ENCODE data around the gene RHOBTB3.

Gene RHOBTB3

DNA sequence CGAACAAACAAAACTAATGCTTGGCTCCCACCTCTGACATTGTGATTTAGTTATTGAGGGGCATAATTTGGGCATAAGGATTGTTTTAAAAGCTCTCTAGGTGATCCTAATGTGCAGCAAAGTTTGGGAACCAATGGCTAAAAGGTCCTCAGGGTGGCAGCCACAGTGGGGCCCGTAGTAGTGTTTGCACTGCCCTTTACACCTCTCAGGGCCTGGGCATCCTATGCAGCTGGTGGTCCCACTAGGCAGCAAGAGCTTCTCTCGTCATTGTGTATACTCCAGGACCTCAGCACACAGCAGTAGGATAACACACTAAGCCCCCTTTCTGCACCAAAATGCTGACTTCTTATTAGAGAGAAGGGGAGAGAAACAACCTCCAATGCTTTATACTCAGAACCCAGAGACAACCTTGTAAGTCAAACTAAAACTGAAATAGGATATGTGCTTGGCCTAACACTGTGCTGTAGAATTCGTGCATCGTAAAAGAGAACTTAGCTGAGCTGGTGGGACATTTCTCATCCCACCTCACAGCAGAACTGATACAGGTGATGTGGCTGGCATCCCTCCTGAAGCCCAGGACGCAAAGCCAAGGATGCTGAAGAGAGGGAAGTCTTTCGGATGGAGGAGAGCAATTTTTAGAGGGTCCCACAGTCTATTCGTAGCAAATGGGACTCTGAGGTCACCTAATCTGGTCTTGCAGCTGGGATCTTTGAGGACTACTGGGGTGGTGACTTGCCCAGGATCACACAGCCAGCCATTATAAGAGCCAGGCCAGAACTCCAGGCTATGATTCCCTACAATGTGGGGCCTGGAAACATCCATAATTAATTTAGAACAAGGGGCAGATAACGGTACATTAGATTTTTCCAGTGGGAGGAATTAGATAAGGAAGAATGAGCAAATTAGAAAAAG lies 90.2 kb downstream of the RHOBTB3 start:
- Histone ChIP-seq H3K27ac (ENCODE audit: low read length) (no peak overlapping the region), H3K27me3 (ENCODE audit: control insufficient read depth, insufficient read depth, low read length) (no peaks in the 10 kb centered on the region), H3K36me3 (ENCODE audit: control insufficient read depth, low read depth, low read length) (no peaks in the 10 kb centered on the region), H3K4me1 (ENCODE audit: control insufficient read depth, low read depth, low read length) (peaks cover 33% of the 10 kb centered on the region), H3K4me3 (ENCODE audit: low read length) (peak overlapping the region; percentile 86), H3K9ac (ENCODE audit: low read length) (peak overlapping the region; percentile 64), H3K9me3 (ENCODE audit: control insufficient read depth, low read depth, low read length) (no peaks in the 10 kb centered on the region)

DNA sequence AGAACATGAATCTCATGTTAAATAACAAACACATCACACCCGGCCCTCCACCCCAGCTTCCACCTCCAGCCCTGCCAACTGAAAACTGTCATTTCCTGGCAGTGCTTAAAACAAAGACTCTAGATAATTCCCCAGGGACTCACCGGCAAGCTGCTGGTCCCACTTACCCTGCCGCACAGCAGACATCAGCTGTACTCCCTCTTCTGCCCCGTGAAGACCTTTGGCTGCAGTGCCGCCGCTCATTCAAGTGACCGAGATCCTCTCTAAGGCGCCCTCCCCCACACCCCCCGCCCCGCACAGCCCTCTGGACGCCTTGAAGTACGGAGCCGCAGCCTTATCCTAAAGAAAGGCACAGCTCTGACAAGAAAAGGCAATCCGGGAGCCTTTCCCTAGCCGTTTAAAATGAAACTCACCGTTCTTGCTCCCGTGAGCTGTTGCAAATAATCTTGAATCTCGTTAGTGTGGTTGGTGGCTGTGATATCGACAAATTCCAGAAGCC lies 91.0 kb downstream of the RHOBTB3 start:
- H3K27ac ChIP-seq (ENCODE audit: low read length): no peak overlapping the region
- H3K27me3 ChIP-seq (ENCODE audit: control insufficient read depth, insufficient read depth, low read length): no peaks in the 10 kb centered on the region
- H3K36me3 ChIP-seq (ENCODE audit: control insufficient read depth, low read depth, low read length): no peaks in the 10 kb centered on the region
- H3K9ac ChIP-seq (ENCODE audit: low read length): peak overlapping the region; percentile 64
- H3K4me1 ChIP-seq (ENCODE audit: control insufficient read depth, low read depth, low read length): peaks cover 33% of the 10 kb centered on the region
- H3K4me3 ChIP-seq (ENCODE audit: low read length): peak overlapping the region; percentile 86
- no peaks in the 10 kb centered on the region for H3K9me3 ChIP-seq (ENCODE audit: control insufficient read depth, low read depth, low read length)

DNA sequence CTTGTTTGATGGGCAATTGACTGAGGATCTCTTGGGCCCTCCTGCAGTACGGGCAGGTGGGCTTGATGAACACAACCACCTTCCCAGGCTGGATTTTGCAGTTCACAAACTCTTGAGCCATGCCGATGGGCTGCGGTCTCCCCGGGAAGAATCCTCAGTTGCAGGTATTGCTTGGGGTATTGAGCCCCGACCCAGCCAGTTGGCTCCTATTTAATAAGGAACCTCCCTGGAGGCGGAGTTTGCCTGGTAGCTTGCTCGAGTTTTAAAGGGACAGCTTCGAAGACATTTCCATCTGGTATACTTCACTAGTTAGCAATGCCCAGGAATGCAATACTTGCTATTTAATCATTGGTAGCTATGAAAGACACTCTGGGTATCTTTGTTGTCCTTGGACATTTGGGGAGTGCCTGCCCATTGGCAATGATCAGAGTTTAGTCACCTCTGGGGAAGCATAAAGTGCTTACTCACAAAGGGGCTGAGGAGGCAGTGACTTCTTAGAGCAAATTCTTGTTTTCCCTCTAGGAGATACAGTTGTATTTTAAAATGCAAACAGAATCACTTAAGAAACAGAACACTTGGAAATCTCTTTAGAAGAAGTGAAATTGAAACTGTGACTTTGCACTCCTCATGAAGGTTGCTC lies 91.5 kb downstream of the RHOBTB3 start, which contains the start of gene GLRX:
GLRX (minus strand) TSS at position 185 of the 640 bp plus-strand sequence; CDS start at position 121, 64 bp downstream.
- Histone ChIP-seq H3K9ac (ENCODE audit: low read length) (peak within 1 kb of the TSS; percentile 64), H3K4me3 (ENCODE audit: low read length) (peak within 1 kb of the TSS; percentile 86), H3K36me3 (ENCODE audit: control insufficient read depth, low read depth, low read length) (no peaks in the 10 kb centered on the region), H3K27ac (ENCODE audit: low read length) (no peak within 1 kb of the TSS), H3K27me3 (ENCODE audit: control insufficient read depth, insufficient read depth, low read length) (no peaks in the 10 kb centered on the region), H3K4me1 (ENCODE audit: control insufficient read depth, low read depth, low read length) (peaks cover 28% of the 10 kb centered on the region), H3K9me3 (ENCODE audit: control insufficient read depth, low read depth, low read length) (no peaks in the 10 kb centered on the region)

DNA sequence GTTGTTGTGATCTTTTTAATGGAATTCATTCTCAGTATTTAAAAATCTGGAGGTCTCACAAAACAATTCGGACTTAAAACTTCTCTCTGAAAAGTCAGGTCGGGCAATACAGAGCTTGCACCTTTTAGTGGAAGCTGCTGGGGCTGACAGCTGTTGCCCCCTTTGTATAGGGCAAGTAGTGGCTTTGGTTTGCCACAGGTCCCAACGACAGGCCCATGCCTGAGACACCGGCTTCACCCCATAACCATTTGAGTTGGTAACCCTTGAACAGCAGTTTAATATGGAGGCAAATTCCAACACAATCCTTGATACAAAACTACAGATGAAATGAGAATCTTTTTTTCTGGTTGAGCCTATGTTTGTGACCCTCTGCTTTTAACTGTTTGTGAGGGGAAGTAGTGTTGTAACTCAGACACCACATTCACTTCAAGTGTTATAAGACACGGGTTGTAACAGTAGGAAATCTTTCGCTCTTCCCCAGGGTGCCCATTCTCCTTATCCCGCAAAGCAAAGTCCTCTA lies 92.1 kb downstream of the RHOBTB3 start:
- Histone ChIP-seq H3K36me3 (ENCODE audit: control insufficient read depth, low read depth, low read length) (no peaks in the 10 kb centered on the region), H3K27ac (ENCODE audit: low read length) (no peak overlapping the region), H3K4me3 (ENCODE audit: low read length) (peak overlapping the region; percentile 86), H3K4me1 (ENCODE audit: control insufficient read depth, low read depth, low read length) (peaks cover 27% of the 10 kb centered on the region), H3K9ac (ENCODE audit: low read length) (no peak overlapping the region), H3K9me3 (ENCODE audit: control insufficient read depth, low read depth, low read length) (no peaks in the 10 kb centered on the region), H3K27me3 (ENCODE audit: control insufficient read depth, insufficient read depth, low read length) (no peaks in the 10 kb centered on the region)

DNA sequence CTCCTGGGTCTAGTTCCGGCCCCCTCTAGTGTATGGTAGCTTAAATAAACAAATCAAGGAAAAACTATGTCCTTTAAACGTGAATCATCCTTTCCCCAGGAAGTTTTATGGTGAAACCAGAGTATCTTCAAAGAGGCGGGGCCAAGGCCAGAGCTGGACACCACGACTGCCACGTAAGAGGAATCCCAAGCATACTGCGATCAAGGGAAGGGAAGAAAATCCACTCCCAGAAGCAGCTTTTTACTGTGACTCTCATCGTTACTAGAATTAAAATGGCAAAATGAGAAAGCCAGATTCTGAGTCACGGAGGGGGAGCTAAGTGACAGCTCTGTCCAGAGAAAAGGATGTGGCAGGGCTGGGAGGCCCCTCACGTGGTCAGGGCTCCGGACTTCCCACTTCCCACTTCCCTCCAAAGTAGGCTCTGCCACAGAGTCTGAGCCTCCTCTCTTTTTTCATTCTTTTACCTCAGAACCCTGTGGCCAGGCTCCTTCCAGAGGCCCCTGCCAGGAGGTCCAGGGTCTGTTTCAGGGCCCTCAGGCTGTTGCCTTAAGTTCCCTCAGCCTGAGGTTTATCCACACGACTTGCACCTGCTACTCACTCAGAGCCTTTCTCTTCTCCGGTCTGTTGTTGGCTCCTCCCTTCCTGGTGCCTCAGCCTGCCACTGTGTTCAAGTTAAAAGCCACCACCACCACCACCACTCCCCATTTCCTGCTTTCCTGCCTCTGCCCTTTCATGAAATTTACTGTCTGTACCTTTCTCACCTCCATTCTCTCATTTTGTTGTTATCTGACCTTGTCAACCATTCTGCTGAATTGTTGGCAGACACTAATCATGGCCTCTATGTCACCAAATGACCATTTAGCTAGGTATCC lies 92.8 kb downstream of the RHOBTB3 start:
- no peak overlapping the region for H3K27ac ChIP-seq (ENCODE audit: low read length)
- H3K9me3 ChIP-seq (ENCODE audit: control insufficient read depth, low read depth, low read length): no peaks in the 10 kb centered on the region
- H3K4me1 ChIP-seq (ENCODE audit: control insufficient read depth, low read depth, low read length): peaks cover 27% of the 10 kb centered on the region
- no peak overlapping the region for H3K9ac ChIP-seq (ENCODE audit: low read length)
- no peak overlapping the region for H3K4me3 ChIP-seq (ENCODE audit: low read length)
- no peaks in the 10 kb centered on the region for H3K27me3 ChIP-seq (ENCODE audit: control insufficient read depth, insufficient read depth, low read length)
- H3K36me3 ChIP-seq (ENCODE audit: control insufficient read depth, low read depth, low read length): no peaks in the 10 kb centered on the region

DNA sequence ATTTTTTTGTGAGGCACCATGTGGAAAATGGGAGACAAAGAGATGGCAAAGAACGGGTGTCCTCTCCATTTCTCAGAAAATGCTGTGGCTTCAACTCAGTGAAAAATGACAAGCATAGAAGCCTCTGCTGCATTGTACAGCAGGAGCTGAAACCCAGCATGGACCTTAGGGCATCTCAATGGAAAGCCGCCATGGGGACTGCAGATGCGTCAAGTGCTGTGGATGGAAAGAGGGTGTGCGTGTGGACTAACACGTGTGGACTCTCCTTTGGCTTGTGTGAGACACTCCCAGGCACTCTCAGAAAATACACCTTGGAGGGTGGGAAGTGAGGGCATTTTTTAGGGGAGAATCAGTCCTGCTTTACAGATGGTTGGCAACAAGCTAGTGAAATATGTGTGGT lies 93.6 kb downstream of the RHOBTB3 start:
- Histone ChIP-seq H3K4me3 (ENCODE audit: low read length) (no peak overlapping the region), H3K9ac (ENCODE audit: low read length) (no peak overlapping the region), H3K4me1 (ENCODE audit: control insufficient read depth, low read depth, low read length) (peaks cover 27% of the 10 kb centered on the region)

DNA sequence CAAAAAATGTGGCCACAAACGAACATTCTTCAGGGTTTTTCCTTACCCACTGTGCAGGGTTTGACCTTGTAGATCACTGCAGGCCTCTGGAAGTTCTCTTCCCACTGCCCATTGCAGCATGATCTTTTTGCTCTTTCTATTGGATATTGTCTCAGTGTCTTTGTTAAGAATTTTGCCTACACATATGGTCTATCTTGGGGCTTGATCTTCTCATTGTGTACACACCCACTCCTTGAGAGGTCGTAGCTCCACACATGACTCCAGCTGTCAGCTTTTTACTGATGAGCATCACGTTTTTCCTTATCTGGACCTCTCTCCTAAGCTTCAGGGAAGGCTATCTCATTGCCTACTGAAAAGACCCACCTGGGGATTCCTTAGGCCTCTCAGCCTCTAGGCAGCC lies 94.4 kb downstream of the RHOBTB3 start:
- Histone ChIP-seq H3K9me3 (ENCODE audit: control insufficient read depth, low read depth, low read length) (no peaks in the 10 kb centered on the region), H3K4me3 (ENCODE audit: low read length) (no peak overlapping the region), H3K27me3 (ENCODE audit: control insufficient read depth, insufficient read depth, low read length) (no peaks in the 10 kb centered on the region), H3K9ac (ENCODE audit: low read length) (no peak overlapping the region), H3K4me1 (ENCODE audit: control insufficient read depth, low read depth, low read length) (peaks cover 27% of the 10 kb centered on the region), H3K36me3 (ENCODE audit: control insufficient read depth, low read depth, low read length) (no peaks in the 10 kb centered on the region), H3K27ac (ENCODE audit: low read length) (no peak overlapping the region)

More for the DNA sequence above, 93.6 kb downstream of the RHOBTB3 start:
- Histone ChIP-seq H3K9me3 (ENCODE audit: control insufficient read depth, low read depth, low read length) (no peaks in the 10 kb centered on the region), H3K27ac (ENCODE audit: low read length) (no peak overlapping the region), H3K27me3 (ENCODE audit: control insufficient read depth, insufficient read depth, low read length) (no peaks in the 10 kb centered on the region), H3K36me3 (ENCODE audit: control insufficient read depth, low read depth, low read length) (no peaks in the 10 kb centered on the region)

DNA sequence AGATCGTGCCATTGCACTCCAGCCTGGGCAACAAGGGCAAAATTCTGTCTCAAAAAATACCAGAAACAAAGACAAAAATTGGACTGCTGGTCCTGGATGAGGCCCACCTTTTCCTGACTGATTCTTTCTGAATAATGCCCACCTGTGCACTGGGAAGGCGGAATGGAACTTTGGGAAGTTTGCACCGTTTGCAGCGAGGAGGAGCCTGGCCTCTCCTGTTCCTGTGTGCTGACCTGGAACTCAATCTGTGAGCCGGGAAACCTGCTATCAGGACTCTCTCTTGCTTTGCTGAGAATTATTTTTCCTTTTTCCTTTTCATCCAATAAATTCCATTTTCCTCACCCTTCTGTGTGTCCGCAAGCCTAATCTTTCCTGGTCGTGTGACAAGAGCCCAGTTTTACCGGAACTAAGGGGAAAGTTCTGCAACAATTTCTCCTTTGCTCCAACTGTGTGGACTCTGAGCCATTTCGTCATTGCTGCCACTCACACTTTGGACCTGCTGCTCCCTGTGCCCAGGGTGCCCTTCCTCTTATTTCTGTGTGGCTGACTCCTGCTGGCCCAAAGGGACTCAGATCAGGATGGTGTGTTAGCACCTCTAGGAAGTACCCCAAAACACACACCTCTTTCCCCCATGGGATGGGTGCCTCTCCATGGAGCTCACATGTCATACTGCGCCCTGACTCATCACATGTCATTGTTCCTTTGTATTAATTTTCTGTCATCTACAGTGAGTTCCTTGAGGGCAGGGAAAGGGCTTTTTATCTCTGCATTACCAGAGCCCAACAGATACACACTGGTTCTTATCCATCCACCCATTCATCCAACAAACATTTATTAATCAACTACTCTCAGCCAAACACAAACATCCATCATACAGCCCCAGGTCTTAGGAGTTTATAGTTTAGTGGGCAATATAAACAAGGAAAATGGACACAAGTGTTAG lies 96.1 kb downstream of the RHOBTB3 start:
- no peaks in the 10 kb centered on the region for H3K36me3 ChIP-seq (ENCODE audit: control insufficient read depth, low read depth, low read length)
- peaks cover 20% of the 10 kb centered on the region for H3K4me1 ChIP-seq (ENCODE audit: control insufficient read depth, low read depth, low read length)
- H3K9ac ChIP-seq (ENCODE audit: low read length): no peak overlapping the region
- H3K27ac ChIP-seq (ENCODE audit: low read length): no peak overlapping the region
- no peak overlapping the region for H3K4me3 ChIP-seq (ENCODE audit: low read length)
- H3K27me3 ChIP-seq (ENCODE audit: control insufficient read depth, insufficient read depth, low read length): no peaks in the 10 kb centered on the region
- H3K9me3 ChIP-seq (ENCODE audit: control insufficient read depth, low read depth, low read length): no peaks in the 10 kb centered on the region

DNA sequence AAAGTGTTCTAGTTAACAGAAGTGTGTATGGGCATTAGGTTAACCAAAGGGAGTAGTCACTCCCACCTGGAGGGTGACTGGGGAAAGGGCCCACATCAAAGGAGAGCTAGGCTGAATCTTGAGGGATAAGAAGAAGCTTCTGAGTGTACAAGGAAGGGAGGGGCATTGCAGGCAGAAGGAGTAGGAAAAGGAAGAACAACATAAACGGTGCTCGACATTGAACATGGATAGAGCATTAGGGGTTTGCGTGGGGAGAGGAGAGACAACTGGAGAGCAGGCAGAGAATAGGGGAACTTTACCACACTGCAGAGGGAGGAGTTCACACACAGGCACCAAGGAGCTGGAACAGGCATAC lies 96.7 kb downstream of the RHOBTB3 start:
- H3K4me1 ChIP-seq (ENCODE audit: control insufficient read depth, low read depth, low read length): peaks cover 17% of the 10 kb centered on the region
- H3K9me3 ChIP-seq (ENCODE audit: control insufficient read depth, low read depth, low read length): no peaks in the 10 kb centered on the region
- H3K27me3 ChIP-seq (ENCODE audit: control insufficient read depth, insufficient read depth, low read length): no peaks in the 10 kb centered on the region
- no peak overlapping the region for H3K9ac ChIP-seq (ENCODE audit: low read length)
- no peak overlapping the region for H3K27ac ChIP-seq (ENCODE audit: low read length)
- no peaks in the 10 kb centered on the region for H3K36me3 ChIP-seq (ENCODE audit: control insufficient read depth, low read depth, low read length)
- no peak overlapping the region for H3K4me3 ChIP-seq (ENCODE audit: low read length)

DNA sequence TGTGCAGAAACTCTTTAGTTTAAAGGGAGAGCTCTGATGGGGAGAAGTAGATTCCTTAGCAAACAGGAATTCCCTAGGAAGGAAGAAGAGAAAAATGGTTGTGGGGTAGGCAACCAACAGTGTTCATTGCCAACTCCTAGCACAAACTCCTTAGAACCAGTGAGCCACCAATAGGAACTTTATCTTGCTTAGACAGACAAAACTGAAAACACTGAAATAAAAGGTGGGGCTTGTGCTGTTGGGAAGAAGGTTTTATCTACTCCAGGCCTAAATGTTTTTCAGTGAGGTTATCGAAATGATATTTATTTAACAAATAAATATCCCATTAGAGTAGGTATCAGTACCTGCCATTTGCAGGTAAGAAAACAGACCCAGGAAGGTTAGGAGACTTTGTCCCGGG lies 99.1 kb downstream of the RHOBTB3 start:
- H3K9ac ChIP-seq (ENCODE audit: low read length): no peak overlapping the region
- H3K27ac ChIP-seq (ENCODE audit: low read length): no peak overlapping the region
- H3K4me1 ChIP-seq (ENCODE audit: control insufficient read depth, low read depth, low read length): no peaks in the 10 kb centered on the region
- no peak overlapping the region for H3K4me3 ChIP-seq (ENCODE audit: low read length)
- H3K27me3 ChIP-seq (ENCODE audit: control insufficient read depth, insufficient read depth, low read length): peaks cover 5% of the 10 kb centered on the region
- no peaks in the 10 kb centered on the region for H3K36me3 ChIP-seq (ENCODE audit: control insufficient read depth, low read depth, low read length)
- no peaks in the 10 kb centered on the region for H3K9me3 ChIP-seq (ENCODE audit: control insufficient read depth, low read depth, low read length)
